ENCODE data around the gene WWOX. TPM values are rescaled to one million over a fixed set of nuclear protein-coding genes. Genes with fewer than 3 reads are reported as not detected.

The WWOX gene
- polyA plus RNA-seq, 6 donors from 2014 or later: 9.1 to 17.0 (median 12.5) TPM

DNA sequence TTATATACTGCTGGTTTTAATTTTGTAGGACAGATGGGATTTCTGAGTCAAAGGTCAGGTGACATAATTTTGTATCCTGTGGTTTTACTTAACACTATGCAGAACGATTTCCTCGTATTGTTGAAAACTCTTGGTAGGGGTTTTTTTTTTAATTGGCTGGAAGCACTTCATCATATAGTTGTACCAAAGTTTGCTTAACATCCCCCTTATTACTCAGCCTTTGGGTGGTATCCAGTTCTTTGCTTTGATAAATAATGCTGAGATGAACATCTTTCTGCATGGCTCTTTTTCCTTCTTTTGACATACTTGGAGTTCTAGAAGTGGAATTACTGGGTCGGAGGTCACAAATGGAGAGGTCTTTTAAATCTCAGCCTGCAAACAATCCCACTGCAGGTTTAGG lies 1082.0 kb downstream of the WWOX start:
- ATAC-seq (ENCODE audit: low read depth in 2 of 2) (no peak), DNase-seq (no peak)
- H3K9me3 Mint-ChIP-seq: peaks cover 0 to 15% (median 9%) of the 10 kb centered on the region in 7 donors
- peaks cover 11 to 13% (median 12%) of the 10 kb centered on the region in 3 donors for H3K4me1 Mint-ChIP-seq
- no peak overlapping the region for H3K27ac Mint-ChIP-seq
- no peak overlapping the region for H3K4me3 Mint-ChIP-seq
- H3K27me3 Mint-ChIP-seq: peaks cover 6 to 17% (median 6%) of the 10 kb centered on the region in 3 donors
- H3K36me3 Mint-ChIP-seq: peaks cover 9 to 17% of the 10 kb centered on the region in 2 donors

DNA sequence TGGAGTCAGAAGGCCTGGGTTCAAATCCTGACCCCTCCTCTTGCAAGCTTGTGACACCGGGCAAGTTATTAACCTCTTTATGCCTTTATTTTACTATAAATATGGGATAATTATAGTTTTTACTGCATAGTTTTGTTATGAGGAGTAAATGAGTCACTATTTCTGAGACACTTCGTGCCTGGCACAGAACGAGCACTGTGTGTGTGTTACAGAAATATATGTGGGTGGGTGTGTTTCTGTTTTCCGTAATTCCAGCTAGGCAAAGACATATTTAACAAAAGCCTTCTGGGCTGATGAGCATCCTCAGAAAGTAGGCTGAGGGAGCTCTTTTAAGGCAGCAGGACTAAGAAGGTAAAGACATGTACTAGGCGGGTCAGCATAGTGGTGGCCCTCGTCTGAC lies 1083.2 kb downstream of the WWOX start:
- DNase-seq (no peak), ATAC-seq (ENCODE audit: low read depth in 2 of 2) (no peak)
- peaks cover 9 to 24% of the 10 kb centered on the region in 2 donors for H3K36me3 Mint-ChIP-seq
- H3K4me1 Mint-ChIP-seq: peaks cover 0 to under 1% (median 0%) of the 10 kb centered on the region in 3 donors
- H3K9me3 Mint-ChIP-seq: peaks cover 0 to 11% (median 8%) of the 10 kb centered on the region in 7 donors
- H3K27ac Mint-ChIP-seq: peak overlapping the region in 1 of 6 donors; percentile 1
- peaks cover 0 to 17% (median 6%) of the 10 kb centered on the region in 3 donors for H3K27me3 Mint-ChIP-seq
- no peak overlapping the region for H3K4me3 Mint-ChIP-seq

DNA sequence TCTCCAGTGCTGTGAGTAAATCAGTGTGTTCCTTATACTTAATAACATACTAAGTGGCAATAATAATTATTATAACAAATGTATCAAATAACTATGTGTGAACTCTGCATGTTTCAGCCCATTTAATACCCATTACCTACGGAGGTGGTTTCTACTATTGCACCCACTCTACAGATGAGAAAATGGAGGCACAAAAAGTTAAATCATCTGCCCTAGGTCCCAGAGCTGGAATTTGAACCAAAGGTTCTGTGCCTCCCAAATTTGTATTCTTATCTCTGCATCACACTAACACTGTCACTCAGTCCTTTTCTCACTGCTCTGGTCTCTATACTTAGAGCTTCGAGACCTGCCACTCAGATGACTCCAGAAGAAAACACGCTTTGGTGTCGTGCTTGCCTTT lies 1084.1 kb downstream of the WWOX start:
- Mint-ChIP-seq H3K9me3 (peaks cover 7 to 18% (median 11%) of the 10 kb centered on the region in 7 donors), H3K4me3 (no peak overlapping the region), H3K27me3 (peaks cover 0 to 17% (median 6%) of the 10 kb centered on the region in 3 donors), H3K27ac (no peak overlapping the region), H3K4me1 (peaks cover 3 to 5% (median 5%) of the 10 kb centered on the region in 3 donors), H3K36me3 (peaks cover 18 to 33% of the 10 kb centered on the region in 2 donors)
- DNase-seq (no peak), ATAC-seq (ENCODE audit: low read depth in 2 of 2) (no peak)

DNA sequence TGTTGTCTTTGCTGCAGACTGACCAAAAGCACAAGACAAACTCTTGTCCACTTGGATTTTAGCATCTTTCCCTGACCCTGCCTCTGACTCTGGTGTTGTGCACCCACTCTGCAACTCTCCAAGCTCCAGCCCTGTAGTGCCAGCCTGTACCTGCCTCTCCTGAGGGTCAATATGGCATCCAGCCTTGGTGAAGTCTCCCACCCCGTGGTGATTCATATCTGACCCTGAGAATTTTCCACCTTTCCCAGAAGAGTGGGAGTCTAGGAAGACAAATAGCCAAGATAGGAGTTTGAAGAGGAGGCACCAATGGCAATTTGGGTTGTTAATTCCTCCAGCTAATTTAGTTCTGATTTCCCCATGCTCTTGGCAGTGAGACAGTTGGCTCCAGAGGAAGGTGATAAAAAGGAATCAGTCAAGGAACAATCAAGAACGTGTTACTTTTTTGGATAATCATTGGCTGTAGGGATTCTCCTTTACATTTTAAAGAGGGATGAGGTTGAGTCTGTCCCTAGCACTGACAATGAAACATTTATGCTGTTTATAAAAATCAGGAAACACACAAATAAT lies 1085.1 kb downstream of the WWOX start:
- peaks cover 7 to 17% (median 9%) of the 10 kb centered on the region in 7 donors for H3K9me3 Mint-ChIP-seq
- DNase-seq (no peak), ATAC-seq (ENCODE audit: low read depth in 2 of 2) (no peak)
- peak overlapping the region in 1 of 6 donors; percentile 11 for H3K27ac Mint-ChIP-seq
- peaks cover 0 to 14% (median 6%) of the 10 kb centered on the region in 3 donors for H3K27me3 Mint-ChIP-seq
- no peak overlapping the region for H3K4me3 Mint-ChIP-seq
- H3K4me1 Mint-ChIP-seq: peaks cover 3 to 5% (median 5%) of the 10 kb centered on the region in 3 donors
- peaks cover 17 to 37% of the 10 kb centered on the region in 2 donors for H3K36me3 Mint-ChIP-seq

DNA sequence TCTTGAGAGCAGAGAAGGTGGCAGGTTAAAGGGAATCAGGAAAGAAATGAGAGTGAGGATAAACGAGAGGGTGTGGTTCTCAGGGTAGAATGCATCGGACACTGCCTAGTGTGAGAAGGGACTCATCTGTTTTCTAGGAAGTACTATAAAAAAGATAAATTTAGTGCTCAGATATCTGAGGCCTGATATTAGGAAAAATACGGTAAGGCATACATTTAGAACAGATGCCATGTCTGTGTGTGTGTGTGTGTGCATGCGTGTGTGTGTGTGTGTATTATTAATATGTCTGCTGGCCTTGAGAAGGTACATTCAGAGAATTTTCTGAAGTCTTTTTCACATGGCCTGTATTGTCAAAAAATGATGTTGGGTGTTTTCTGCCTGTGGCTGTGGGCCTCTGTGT lies 1086.3 kb downstream of the WWOX start:
- no peak for DNase-seq
- Mint-ChIP-seq H3K27ac (no peak overlapping the region), H3K4me3 (no peak overlapping the region), H3K27me3 (peaks cover 0 to 3% (median 2%) of the 10 kb centered on the region in 3 donors), H3K4me1 (peaks cover 3 to 5% (median 5%) of the 10 kb centered on the region in 3 donors), H3K9me3 (peaks cover 2 to 11% (median 7%) of the 10 kb centered on the region in 7 donors), H3K36me3 (peaks cover 11 to 26% of the 10 kb centered on the region in 2 donors)
- no peak for ATAC-seq (ENCODE audit: low read depth in 2 of 2)

DNA sequence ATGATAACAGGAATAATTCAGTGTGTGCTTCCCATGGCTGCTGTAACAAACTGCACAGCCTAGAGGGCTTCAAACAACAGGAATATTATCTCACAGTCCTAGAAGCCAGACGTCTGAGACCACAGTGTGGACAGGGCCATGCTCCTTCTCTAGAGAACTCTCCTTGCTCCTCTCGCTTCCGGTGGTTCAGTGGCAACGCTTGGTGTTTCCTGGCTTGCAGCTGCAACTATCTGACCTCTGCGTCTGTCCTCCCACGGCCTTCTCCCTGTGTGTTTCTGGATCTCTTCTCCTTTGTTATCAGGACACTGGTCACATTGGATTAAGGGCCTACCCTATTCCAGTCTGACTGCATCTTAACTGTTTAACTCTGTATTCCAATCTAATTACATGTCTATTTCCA lies 1086.7 kb downstream of the WWOX start:
- Mint-ChIP-seq H3K36me3 (peaks cover 11 to 23% of the 10 kb centered on the region in 2 donors), H3K4me3 (no peak overlapping the region), H3K27me3 (no peaks in the 10 kb centered on the region), H3K4me1 (peaks cover 3 to 5% (median 5%) of the 10 kb centered on the region in 3 donors), H3K9me3 (peaks cover 2 to 11% (median 7%) of the 10 kb centered on the region in 7 donors), H3K27ac (no peak overlapping the region)
- ATAC-seq (ENCODE audit: low read depth in 2 of 2) (no peak), DNase-seq (no peak)

DNA sequence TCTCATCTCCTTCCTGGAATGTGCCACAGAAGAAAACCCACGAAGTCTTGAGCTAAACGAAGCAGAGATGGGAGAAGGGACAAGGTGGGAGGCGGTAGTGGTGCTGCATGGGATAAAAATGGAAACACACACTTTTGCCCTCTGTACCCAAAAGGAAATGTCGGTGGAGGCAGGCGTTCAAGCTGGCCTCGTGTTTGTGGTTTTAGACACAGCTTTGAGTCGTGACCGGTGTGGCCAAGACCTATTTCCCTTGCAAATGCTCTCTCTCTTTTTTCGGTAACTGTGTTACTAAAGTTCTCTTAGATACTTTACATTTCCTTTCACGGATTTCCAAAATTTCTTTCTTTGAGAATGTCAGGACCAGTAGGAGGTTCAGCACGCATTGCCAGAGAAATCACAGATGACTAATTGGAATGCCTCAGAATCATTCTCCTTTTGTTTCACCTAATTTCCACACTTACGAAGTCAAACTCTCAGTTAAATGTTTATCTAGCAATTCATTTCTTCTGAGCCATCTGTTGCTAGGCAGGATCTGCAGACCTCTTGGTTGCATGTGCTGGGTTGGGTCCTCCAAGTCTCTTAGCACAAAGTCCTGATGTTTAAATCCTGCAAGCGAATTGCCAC lies 1088.8 kb downstream of the WWOX start:
- Mint-ChIP-seq H3K4me1 (peaks cover 3 to 5% (median 5%) of the 10 kb centered on the region in 3 donors), H3K27me3 (no peaks in the 10 kb centered on the region), H3K36me3 (peaks cover 11 to 23% of the 10 kb centered on the region in 2 donors), H3K27ac (peak overlapping the region in 1 of 6 donors; percentile 16), H3K4me3 (no peak overlapping the region), H3K9me3 (peaks cover 2 to 11% (median 7%) of the 10 kb centered on the region in 7 donors)
- DNase-seq (no peak), ATAC-seq (ENCODE audit: low read depth in 2 of 2) (no peak)

DNA sequence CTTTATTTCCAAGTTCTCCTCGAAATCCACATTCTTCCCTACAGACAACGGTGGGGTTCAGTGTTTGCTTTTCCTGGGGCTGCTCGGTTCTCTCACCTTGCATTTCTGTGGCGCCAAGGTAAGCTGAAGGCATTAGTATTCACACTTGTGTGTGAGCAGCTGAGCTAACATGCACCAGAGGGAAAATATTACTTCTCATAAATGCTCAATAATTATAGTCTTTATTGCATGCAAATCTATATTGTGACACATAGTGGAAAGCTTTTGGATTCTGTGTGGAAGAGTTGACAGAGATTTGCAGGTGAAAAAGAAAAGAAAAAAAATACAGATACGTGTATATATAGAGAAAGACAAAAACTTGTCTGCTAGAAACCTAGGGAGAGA lies 1089.3 kb downstream of the WWOX start:
- Mint-ChIP-seq H3K36me3 (peaks cover 11 to 23% of the 10 kb centered on the region in 2 donors), H3K9me3 (peaks cover 2 to 11% (median 7%) of the 10 kb centered on the region in 7 donors), H3K4me3 (no peak overlapping the region), H3K4me1 (peaks cover 3 to 5% (median 5%) of the 10 kb centered on the region in 3 donors), H3K27me3 (no peaks in the 10 kb centered on the region), H3K27ac (no peak overlapping the region)
- DNase-seq: no peak
- ATAC-seq (ENCODE audit: low read depth in 2 of 2): no peak

DNA sequence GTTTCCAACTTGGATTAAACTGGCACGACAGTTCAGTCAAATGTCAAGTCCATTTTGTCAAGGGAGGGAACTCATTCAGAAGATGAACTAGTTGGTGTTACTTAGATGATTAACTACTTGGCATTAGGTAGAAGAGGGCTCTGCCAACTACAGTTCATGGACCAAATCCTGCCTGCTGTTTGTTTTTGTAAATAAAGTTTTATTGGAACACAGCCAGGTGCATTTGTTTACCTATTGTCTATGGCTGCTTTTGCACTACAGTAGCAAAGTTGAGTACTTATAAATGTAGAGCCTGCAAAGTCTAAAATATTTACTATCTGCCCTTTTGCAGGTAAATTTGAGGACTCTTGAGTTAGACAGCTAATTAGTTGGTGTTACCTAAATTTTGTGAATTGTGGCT lies 1091.1 kb downstream of the WWOX start:
- Mint-ChIP-seq H3K27ac (no peak overlapping the region), H3K4me1 (peaks cover 11 to 14% (median 12%) of the 10 kb centered on the region in 3 donors), H3K9me3 (peaks cover 2 to 11% (median 7%) of the 10 kb centered on the region in 7 donors), H3K27me3 (peaks cover 0 to 11% (median 0%) of the 10 kb centered on the region in 3 donors), H3K36me3 (peaks cover 11 to 23% of the 10 kb centered on the region in 2 donors), H3K4me3 (no peak overlapping the region)
- DNase-seq (no peak), ATAC-seq (ENCODE audit: low read depth in 2 of 2) (no peak)

DNA sequence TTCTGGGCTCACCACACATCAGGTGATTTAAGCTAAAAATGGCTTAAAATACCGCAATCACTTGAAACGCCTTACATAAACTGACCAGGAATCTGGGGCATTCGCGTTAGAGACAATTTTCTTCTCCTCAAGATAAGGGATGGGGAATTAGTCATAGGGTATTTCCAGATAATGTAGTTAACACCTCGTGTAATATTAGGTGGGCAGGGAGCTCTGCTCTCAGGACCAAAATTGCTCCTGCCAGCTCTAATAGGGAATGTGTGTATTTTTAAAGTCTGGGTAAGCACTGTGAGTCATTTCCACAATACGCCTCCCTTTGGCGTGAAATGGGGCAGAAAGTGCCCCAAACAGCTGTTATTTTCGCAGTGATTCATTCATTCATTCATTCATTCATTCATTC lies 1092.5 kb downstream of the WWOX start:
- Mint-ChIP-seq H3K9me3 (peaks cover 2 to 11% (median 7%) of the 10 kb centered on the region in 7 donors), H3K4me3 (no peak overlapping the region), H3K27me3 (peaks cover 0 to 15% (median 0%) of the 10 kb centered on the region in 3 donors), H3K4me1 (peaks cover 13 to 18% (median 16%) of the 10 kb centered on the region in 3 donors), H3K27ac (no peak overlapping the region), H3K36me3 (peaks cover 11 to 16% of the 10 kb centered on the region in 2 donors)
- ATAC-seq (ENCODE audit: low read depth in 2 of 2) (no peak), DNase-seq (no peak)

DNA sequence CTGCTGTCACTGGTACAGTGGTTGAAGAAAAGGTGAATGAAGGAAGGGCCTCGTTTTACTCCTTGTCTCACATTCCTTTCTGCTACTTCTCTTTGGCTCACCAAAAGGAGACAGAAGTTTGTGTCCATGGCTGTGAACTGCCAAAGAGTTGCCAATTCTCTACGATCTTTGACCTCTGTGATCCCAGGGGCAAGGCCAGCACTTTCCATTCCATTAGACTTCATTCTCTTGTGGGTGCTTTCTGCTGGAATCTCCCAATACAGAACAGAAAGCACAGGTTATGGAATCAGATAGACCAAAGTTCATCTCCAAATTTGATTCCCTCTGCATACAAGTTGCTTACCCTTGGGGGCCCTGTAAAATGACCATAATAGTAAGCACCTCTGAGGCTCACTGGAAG lies 1093.5 kb downstream of the WWOX start:
- peaks cover 8 to 17% of the 10 kb centered on the region in 2 donors for H3K36me3 Mint-ChIP-seq
- H3K9me3 Mint-ChIP-seq: peaks cover 1 to 9% (median 5%) of the 10 kb centered on the region in 7 donors
- ATAC-seq (ENCODE audit: low read depth in 2 of 2) (no peak), DNase-seq (no peak)
- no peak overlapping the region for H3K4me3 Mint-ChIP-seq
- H3K4me1 Mint-ChIP-seq: peaks cover 11 to 16% (median 15%) of the 10 kb centered on the region in 3 donors
- no peak overlapping the region for H3K27ac Mint-ChIP-seq
- H3K27me3 Mint-ChIP-seq: peaks cover 0 to 15% (median 0%) of the 10 kb centered on the region in 3 donors

DNA sequence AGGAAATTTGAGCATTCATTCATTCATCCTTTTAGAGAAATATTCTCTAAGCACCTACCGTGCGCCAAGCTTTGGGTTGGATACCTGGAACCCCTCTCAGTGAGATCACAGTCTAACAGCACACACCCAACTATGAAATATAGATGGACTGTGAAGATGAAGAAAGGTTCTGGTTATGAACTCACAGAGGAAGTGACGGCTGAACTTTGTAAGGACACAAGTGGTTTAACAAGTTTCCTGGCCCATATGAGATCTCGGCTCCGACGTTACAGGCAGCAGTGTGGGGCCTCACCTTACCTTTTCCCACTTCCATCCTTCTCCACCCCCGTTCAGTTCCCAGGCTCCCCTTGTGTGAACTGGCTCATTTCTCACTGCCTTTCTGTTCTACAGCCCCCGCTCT lies 1094.8 kb downstream of the WWOX start:
- Mint-ChIP-seq H3K4me3 (no peak overlapping the region), H3K27me3 (peaks cover 0 to 15% (median 0%) of the 10 kb centered on the region in 3 donors), H3K36me3 (peaks cover 0 to 6% of the 10 kb centered on the region in 2 donors), H3K9me3 (no peaks in the 10 kb centered on the region), H3K27ac (no peak overlapping the region), H3K4me1 (peaks cover 9 to 13% (median 11%) of the 10 kb centered on the region in 3 donors)
- no peak for DNase-seq
- ATAC-seq (ENCODE audit: low read depth in 2 of 2): no peak

DNA sequence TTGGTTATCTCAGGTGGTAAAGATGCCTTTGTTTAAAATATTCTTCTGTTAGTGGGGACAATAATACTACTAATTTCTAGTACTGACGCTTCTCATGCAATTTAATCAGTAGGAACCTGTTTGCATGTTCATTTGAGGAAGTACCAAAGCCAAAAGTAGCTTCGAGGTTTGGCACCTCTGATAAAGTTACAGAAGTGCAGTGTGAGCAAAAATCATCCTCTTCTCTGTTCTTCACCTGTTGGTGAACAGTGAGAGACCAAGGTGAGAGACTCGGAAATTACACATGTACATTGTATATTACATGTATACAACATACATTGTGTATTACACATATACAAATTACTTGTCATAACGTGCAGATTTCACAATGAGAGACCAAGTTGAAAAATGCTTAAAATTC lies 1096.5 kb downstream of the WWOX start:
- Mint-ChIP-seq H3K4me1 (peaks cover 9 to 14% (median 13%) of the 10 kb centered on the region in 3 donors), H3K4me3 (no peak overlapping the region), H3K36me3 (peaks cover 0 to 6% of the 10 kb centered on the region in 2 donors), H3K27me3 (peaks cover 0 to 15% (median 0%) of the 10 kb centered on the region in 3 donors), H3K9me3 (no peaks in the 10 kb centered on the region), H3K27ac (peak overlapping the region in 1 of 6 donors; percentile 76)
- ATAC-seq (ENCODE audit: low read depth in 2 of 2): no peak
- DNase-seq: no peak

DNA sequence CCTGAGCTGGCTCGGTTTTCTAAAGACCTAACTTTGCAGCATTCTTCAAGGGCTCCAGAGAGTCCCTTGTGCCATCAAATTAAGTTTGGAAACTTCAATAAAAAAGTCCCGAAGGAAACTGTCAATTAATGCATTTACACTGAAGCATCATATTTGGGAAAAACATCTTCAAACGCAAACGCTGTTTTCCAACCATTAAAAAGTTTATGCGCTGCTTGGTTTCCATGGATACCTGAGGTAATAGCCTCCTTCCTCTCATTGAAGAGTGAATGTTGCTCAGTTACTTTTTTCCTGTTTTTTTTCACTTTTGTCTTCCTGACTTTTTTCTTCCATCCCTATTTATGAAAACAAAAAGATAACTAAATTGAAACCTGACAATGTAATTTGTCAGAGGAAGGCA lies 1102.0 kb downstream of the WWOX start:
- Mint-ChIP-seq H3K9me3 (peaks cover 0 to 2% (median 0%) of the 10 kb centered on the region in 7 donors), H3K4me1 (peaks cover 0 to 2% (median 0%) of the 10 kb centered on the region in 3 donors), H3K27me3 (no peaks in the 10 kb centered on the region), H3K36me3 (peaks cover 0 to 6% of the 10 kb centered on the region in 2 donors), H3K27ac (no peak overlapping the region), H3K4me3 (no peak overlapping the region)
- ATAC-seq (ENCODE audit: low read depth in 2 of 2): no peak
- no peak for DNase-seq

Data from naive B cell (primary cell).